DOHH2 (cell line): ENCODE measurements around the gene IFT43.

Experiments used
- CTCF ChIP-seq: fragments of 200-600 bp; sonication (generic); IDR thresholded peaks from one replicate; pipeline ENCODE4 v1.5.1; 2014; ENCODE audit warnings: antibody characterized with exemption, mild to moderate bottlenecking, low read depth, low read length; ENCODE audit not compliant: poor library complexity, severe bottlenecking
- EZH2phosphoT487 ChIP-seq: fragments of 200-600 bp; sonication (generic); IDR thresholded peaks from 2 replicates; pipeline ENCODE4 v1.6.1; 2017; ENCODE audit warnings: borderline replicate concordance, mild to moderate bottlenecking, antibody characterized with exemption, low read length, moderate library complexity, mixed read lengths

- TF ChIP-seq CTCF (no peak), EZH2phosphoT487 (no peak)
Measured at GRCh38 chr14:76098916-76099675, 113.5 kb downstream of the IFT43 start.
